ENCODE results near the gene CCNK. TPM values are rescaled to one million over a fixed set of nuclear protein-coding genes. Genes with fewer than 3 reads are reported as not detected.

The CCNK gene
- total RNA-seq, 1 donor from 2014 or later, result 8.4 TPM

DNA sequence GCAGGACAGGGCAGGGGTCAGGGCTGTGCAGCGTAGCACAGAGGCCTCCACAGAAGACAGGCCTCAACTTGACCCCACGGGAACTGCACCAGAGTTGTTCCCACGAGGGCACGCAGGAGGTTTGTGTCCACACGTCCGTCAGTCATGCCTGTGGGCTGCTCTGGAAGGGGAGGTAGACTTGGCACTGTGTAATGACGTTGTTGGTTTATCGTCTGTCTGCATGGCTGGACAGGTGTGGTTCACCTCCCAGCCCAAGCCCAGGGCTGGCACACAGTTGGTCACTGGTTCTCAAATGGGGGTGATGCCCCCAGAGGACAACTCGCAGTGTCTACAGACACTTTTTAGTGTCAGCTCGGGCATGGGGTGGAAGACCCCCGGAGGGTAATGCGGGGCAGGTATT, 45.8 kb downstream of the CCNK start:
- H3K4me3 ChIP-seq (ENCODE audit: low read depth, low read length), result no peak overlapping the region
- DNase-seq (ENCODE audit: low read depth), result no peak
- TF ChIP-seq, protein P1, sequence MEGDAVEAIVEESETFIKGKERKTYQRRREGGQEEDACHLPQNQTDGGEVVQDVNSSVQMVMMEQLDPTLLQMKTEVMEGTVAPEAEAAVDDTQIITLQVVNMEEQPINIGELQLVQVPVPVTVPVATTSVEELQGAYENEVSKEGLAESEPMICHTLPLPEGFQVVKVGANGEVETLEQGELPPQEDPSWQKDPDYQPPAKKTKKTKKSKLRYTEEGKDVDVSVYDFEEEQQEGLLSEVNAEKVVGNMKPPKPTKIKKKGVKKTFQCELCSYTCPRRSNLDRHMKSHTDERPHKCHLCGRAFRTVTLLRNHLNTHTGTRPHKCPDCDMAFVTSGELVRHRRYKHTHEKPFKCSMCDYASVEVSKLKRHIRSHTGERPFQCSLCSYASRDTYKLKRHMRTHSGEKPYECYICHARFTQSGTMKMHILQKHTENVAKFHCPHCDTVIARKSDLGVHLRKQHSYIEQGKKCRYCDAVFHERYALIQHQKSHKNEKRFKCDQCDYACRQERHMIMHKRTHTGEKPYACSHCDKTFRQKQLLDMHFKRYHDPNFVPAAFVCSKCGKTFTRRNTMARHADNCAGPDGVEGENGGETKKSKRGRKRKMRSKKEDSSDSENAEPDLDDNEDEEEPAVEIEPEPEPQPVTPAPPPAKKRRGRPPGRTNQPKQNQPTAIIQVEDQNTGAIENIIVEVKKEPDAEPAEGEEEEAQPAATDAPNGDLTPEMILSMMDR (conservative IDR thresholded peaks at IDR 0.05; ENCODE audit: low read depth, low read length), result no peak

DNA sequence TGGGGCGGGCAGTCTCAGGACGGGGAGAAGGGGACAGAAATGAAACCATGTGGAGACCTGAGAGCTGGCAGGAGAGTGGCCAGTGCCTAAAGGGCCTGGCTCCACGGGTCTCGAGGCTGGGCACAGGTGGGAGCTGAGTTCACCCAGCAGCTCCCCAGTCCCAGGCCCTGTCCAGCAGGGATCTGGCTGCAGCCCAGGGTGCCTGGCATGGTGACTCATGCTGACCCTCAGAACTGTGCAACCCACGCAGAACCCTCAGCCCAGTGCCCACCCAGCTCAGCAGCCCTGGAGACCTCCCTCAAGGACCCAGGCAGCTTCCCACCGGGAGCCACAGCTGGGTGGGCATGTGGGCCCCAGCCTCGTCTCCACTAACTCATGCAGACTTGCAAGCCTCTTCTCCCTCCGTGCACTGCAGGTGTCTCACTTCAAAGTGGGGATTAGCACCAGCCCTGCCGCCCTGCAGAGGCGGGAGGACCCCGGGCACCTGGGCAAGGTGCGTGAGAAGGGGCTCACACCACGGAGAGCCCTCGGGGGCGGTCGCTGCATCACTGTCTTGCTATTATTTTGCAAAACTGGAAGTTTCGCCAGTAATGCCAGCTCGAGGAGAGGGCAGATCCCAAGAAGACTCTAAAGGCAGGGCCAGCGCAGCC, 46.3 kb downstream of the CCNK start:
- no peak overlapping the region for H3K4me3 ChIP-seq (ENCODE audit: low read depth, low read length)
- no peak for DNase-seq (ENCODE audit: low read depth)
- TF ChIP-seq, protein P1 (conservative IDR thresholded peaks at IDR 0.05; ENCODE audit: low read depth, low read length), result no peak

DNA sequence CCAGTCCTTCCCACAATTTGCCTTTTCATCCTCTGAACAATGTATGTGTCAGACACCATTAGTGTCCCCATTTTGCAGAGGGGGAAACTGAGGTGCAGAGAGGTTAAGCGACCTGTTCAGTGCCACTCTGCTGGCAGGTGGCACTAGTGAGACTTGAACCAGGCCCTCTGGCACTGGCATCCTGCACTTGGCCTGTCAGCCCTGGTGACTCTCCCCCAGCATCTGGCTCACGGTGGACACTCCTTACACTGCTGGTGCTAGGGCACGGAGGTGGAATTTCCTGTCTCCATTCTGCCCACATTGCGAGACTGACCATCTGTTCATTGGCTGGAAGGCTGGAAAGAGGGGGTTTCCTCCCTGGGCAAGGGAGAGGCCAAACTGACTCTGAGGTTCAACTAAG, 48.7 kb downstream of the CCNK start:
- no peak for DNase-seq (ENCODE audit: low read depth)
- TF ChIP-seq, protein P1 (conservative IDR thresholded peaks at IDR 0.05; ENCODE audit: low read depth, low read length), result peak; percentile 18
- no peak overlapping the region for H3K4me3 ChIP-seq (ENCODE audit: low read depth, low read length)

DNA sequence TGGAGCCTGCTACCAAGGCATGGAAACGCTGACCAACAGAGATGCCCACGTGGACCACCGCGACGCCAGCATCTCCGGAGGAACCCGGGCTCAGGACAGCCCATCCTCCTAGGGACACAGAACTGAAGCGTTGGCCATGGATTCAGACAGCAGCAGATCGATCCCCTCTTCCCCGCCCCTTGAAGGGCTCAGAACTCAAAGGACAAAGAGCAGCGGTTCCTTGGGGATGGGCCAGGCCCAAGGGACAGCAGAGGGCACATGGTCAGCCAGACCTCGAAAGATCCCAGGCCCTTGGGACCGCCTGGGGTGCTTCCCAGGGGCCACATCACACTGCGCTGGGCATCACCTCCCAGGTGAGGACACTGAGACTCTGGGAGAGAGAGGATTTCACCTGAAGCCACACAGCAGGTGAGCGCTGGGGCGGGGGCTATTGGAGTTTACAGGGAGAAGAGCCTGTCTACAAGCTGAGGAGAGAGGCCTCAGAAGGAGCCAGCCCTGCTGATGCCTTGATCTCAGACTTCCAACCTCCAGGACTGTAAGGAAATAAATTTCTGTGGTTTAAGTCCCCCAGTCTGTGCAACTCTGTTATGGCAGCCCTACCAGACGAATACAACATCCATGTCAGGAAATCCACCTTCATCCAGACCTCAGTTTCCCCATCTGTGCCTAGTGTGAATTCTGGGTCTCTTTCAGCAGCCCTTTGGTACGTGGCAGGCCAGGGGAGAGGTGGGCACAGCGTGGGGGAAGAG, 49.4 kb downstream of the CCNK start:
- H3K4me3 ChIP-seq (ENCODE audit: low read depth, low read length), result no peak overlapping the region
- no peak for DNase-seq (ENCODE audit: low read depth)
- TF ChIP-seq, protein P1 (conservative IDR thresholded peaks at IDR 0.05; ENCODE audit: low read depth, low read length), result no peak

DNA sequence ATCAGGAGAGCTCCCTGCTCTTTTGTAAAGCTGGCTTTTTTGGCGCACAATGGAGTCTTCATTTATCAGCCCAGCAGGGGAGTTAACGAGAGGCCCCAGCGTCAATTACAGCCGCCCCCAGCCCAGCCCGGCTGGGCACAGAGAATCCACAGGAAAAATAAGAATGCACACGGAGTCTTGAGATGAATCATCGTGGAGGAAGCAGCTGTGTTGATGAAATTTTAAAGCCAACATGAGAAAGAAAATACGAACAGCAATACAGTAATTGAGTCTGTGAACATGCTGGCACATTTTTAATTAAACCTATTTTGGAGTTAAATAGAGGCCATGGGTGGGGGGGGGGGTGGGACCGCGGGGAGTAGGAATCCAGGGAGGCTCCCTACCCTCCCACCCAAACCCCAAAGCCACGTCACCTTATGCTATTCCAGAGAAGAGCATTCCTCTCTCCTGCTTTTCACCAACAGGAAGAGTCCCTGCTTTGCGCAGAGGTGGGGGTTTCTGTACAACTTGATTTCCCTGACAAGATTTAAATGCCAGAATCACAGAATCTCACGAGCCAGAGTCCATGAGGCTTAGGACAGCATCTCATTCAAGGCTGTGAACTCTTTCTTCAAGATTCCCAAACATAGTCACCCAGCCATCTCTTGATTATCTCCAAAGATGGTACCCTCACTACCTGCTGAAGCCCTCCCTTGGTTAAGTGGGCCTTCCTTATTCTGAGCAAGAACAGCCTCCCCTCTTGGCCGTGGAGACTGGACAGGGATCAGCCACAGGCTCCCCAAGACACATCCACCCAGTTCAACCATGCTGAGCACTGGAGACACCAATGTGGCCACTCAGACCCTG, 50.3 kb downstream of the CCNK start:
- H3K4me3 ChIP-seq (ENCODE audit: low read depth, low read length), result no peak overlapping the region
- TF ChIP-seq, protein P1 (conservative IDR thresholded peaks at IDR 0.05; ENCODE audit: low read depth, low read length), result no peak
- no peak for DNase-seq (ENCODE audit: low read depth)

DNA sequence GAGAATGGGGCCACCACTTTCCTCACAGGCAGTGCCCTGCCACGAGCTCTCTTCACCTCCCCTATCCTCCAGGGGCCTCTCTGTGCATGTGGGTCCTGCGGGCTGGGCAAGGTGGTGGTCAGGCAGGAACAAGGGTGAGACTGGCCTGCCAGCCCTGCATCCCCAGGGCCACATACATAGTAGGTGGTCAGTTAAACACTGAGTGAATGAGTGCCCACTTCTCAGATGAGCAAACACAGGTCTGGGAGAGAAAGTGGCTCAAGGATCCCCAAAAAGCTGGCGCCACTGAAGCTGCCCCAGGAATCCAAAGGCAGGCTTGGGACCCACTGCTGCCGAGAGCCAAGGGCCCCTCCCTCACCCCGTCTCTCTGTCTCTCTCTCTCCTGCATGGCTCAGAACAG, 51.1 kb downstream of the CCNK start:
- H3K4me3 ChIP-seq (ENCODE audit: low read depth, low read length), result no peak overlapping the region
- DNase-seq (ENCODE audit: low read depth), result no peak
- TF ChIP-seq, protein P1 (conservative IDR thresholded peaks at IDR 0.05; ENCODE audit: low read depth, low read length), result no peak

Data from epithelial cell of proximal tubule (primary cell).